Measurements from ENCODE around the gene CCDC117.

DNA sequence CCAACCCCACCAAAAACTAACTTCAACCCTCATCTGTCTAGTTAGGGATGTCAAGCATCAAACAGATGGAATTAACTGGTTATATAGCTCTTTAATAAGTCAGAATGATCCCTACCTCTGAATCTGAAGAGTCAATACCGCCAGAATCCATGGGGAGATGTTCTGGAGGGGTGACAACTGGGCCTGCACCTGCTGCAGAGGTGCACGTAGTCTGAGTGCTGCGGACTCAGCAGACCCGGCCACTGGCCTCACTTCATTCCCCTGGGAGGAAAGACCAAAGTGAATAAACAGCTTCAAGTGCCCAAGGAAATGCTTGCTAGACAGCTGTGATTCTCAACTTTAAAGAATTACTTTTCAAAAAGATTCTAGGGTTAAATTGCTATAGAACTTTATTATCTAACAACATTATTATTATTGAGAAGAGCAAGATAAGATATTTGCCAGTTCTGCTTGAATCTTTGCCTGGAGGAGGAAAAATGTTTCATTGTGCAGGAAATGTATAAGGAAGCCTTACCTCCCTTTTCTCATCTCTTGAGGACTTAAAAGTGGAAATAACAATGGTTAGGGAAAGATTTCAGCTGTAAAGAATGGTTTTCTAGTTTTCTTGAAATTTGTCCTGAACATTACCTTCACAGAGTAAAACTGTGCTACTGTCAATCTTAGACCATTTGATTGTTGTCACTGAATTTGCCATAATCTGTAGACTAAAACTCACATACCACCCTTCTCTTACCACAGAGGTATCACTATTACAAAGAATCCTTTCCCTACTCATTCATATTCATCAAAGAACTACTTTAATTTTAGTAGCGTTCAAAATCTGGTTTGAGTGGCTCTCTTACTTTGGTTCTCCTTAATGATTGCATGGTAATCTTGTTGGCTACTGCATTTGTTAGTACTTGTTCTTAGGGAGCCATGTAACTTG, 23.7 kb downstream of the CCDC117 start:
- no peak for TF ChIP-seq CTCF (IDR thresholded peaks at IDR 0.05; ENCODE audit: low read depth, low read length, missing input control)
- no peak for TF ChIP-seq RAD21 (IDR thresholded peaks at IDR 0.05)
- TF ChIP-seq, protein P1, sequence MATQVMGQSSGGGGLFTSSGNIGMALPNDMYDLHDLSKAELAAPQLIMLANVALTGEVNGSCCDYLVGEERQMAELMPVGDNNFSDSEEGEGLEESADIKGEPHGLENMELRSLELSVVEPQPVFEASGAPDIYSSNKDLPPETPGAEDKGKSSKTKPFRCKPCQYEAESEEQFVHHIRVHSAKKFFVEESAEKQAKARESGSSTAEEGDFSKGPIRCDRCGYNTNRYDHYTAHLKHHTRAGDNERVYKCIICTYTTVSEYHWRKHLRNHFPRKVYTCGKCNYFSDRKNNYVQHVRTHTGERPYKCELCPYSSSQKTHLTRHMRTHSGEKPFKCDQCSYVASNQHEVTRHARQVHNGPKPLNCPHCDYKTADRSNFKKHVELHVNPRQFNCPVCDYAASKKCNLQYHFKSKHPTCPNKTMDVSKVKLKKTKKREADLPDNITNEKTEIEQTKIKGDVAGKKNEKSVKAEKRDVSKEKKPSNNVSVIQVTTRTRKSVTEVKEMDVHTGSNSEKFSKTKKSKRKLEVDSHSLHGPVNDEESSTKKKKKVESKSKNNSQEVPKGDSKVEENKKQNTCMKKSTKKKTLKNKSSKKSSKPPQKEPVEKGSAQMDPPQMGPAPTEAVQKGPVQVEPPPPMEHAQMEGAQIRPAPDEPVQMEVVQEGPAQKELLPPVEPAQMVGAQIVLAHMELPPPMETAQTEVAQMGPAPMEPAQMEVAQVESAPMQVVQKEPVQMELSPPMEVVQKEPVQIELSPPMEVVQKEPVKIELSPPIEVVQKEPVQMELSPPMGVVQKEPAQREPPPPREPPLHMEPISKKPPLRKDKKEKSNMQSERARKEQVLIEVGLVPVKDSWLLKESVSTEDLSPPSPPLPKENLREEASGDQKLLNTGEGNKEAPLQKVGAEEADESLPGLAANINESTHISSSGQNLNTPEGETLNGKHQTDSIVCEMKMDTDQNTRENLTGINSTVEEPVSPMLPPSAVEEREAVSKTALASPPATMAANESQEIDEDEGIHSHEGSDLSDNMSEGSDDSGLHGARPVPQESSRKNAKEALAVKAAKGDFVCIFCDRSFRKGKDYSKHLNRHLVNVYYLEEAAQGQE (IDR thresholded peaks at IDR 0.05): no peak

All from liver (tissue), 3 donors.